Kidney (tissue), 14 donors: Measurements from ENCODE around the gene ADAMTS9. TPM values are rescaled to one million over a fixed set of nuclear protein-coding genes. Genes with fewer than 3 reads are reported as not detected.

Experiments
- DNase-seq, 5 donors: peaks; one replicate each; pipeline ENCODE4 v3.0.0-alpha.2; 2013 to 2020
- FAIRE-seq: peaks from 2 replicates; lab custom pipeline; 2012; peaks lifted over from hg19 to GRCh38; lab: Jason Lieb, UNC
- H3K27ac ChIP-seq, 2 donors: one replicate each; pipeline ENCODE4 v1.7.0; 2013; ENCODE audit warnings: low read depth in 2 of 2, low read length in 2 of 2, inconsistent platforms in 1 of 2
- H3K27me3 ChIP-seq: one replicate; pipeline ENCODE4 v1.7.1; 2013; ENCODE audit warnings: low read length, inconsistent platforms; ENCODE audit not compliant: control insufficient read depth, insufficient read depth
- H3K36me3 ChIP-seq, 3 donors: one replicate each; pipeline versions ENCODE4 v1.7.0 to v1.7.1; 2013; ENCODE audit warnings: low read length in 3 of 3, control low read depth in 1 of 3, inconsistent platforms in 1 of 3; ENCODE audit not compliant: insufficient read depth in 3 of 3, control insufficient read depth in 2 of 3
- H3K4me1 ChIP-seq, 3 donors: one replicate each; pipeline versions ENCODE4 v1.7.0 to v1.7.1; 2013; ENCODE audit warnings: low read length in 3 of 3, inconsistent platforms in 1 of 3, low read depth in 1 of 3; ENCODE audit not compliant: control insufficient read depth in 2 of 3, insufficient read depth in 2 of 3
- H3K4me3 ChIP-seq, 3 donors: one replicate each; pipeline versions ENCODE4 v1.7.0 to v1.8.1; 2013; ENCODE audit warnings: low read length in 3 of 3, control low read depth in 1 of 3, inconsistent platforms in 1 of 3
- H3K9ac ChIP-seq, 3 donors: one replicate each; pipeline versions ENCODE4 v1.7.0 to v1.7.1; 2013; ENCODE audit warnings: low read length in 3 of 3, control low read depth in 1 of 3, inconsistent platforms in 1 of 3
- H3K9me3 ChIP-seq, 3 donors: one replicate each; pipeline versions ENCODE4 v1.7.0 to v1.7.1; 2013; ENCODE audit warnings: low read length in 3 of 3, control low read depth in 1 of 3, inconsistent platforms in 1 of 3; ENCODE audit not compliant: control insufficient read depth in 2 of 3, insufficient read depth in 1 of 3
- CTCF ChIP-seq: IDR thresholded peaks from 3 replicates; pipeline ENCODE4 v1.5.1; 2012; ENCODE audit warnings: mild to moderate bottlenecking, moderate library complexity, borderline replicate concordance; ENCODE audit not compliant: insufficient read depth; ENCODE audit errors: extremely low read depth
- intact Hi-C: fragments of 100-400 bp; cut with DNase I; formaldehyde crosslinking; loops from one replicate; pipeline ENCODE4 v1.11.1; 2022
- polyA plus RNA-seq: library from polyadenylated mRNA; stranded (reverse); fragments of 350-450 nt; fragmentation: Illumina TruSeq; extraction: RNeasy Lipid Tissue Mini Kit (QIAGEN cat#74804); gene quantifications from one replicate; pipeline ENCODE4 v1.2.3, GENCODE V29; 2014; ENCODE audit warnings: low read depth, low replicate concordance; ENCODE audit not compliant: insufficient read depth
- total RNA-seq: library from RNA; stranded (reverse); fragmentation: NEBNext Ultra II Directional; extraction: Animal tissue kit (Norgen Biotek cat#: 25700); gene quantifications from one replicate; pipeline ENCODE4 v1.2.1, GENCODE V29; 2021
- donor health status: control.
- donor health status: control.
- donor health status: control.
- donor health status: control.
- donor health status: control.
- donor health status: DM: yes; HTN: yes; CAD: no.
- donor health status: Normal renal cell carcinoma (clear cell type).

ADAMTS9 gene
- total and polyA plus RNA-seq, 2 donors from 2014 or later = 25.0 to 117 TPM

GRCh38 chr3:64490180-64490724, 197.5 kb downstream of the ADAMTS9 start:
- no peaks in the 10 kb centered on the region for H3K27me3 ChIP-seq
- DNase-seq (peak in 2 of 5 donors; percentile 20 to 66), FAIRE-seq (no peak)
- peak overlapping the region; percentile 77 to 82 for H3K27ac ChIP-seq
- H3K36me3 ChIP-seq = no peaks in the 10 kb centered on the region
- no peak overlapping the region for H3K9ac ChIP-seq
- H3K4me3 ChIP-seq = no peak overlapping the region
- peaks cover 0 to 19% (median 17%) of the 10 kb centered on the region in 3 donors for H3K4me1 ChIP-seq
- TF ChIP-seq CTCF = no peak
- no peaks in the 10 kb centered on the region for H3K9me3 ChIP-seq
- intact Hi-C loops = no loop called here

- H3K27ac ChIP-seq = peak overlapping the region; percentile 77 to 82
- peak; percentile 29 for FAIRE-seq
Observed at GRCh38 chr3:64489361-64490044, 198.3 kb downstream of the ADAMTS9 start.

GRCh38 chr3:64488939-64489338, 198.9 kb downstream of the ADAMTS9 start:
- Histone ChIP-seq H3K9ac (no peak overlapping the region), H3K9me3 (no peaks in the 10 kb centered on the region), H3K4me3 (no peak overlapping the region), H3K4me1 (peaks cover 0 to 19% (median 19%) of the 10 kb centered on the region in 3 donors), H3K27me3 (no peaks in the 10 kb centered on the region), H3K27ac (peak overlapping the region in 1 of 2 donors; percentile 82), H3K36me3 (no peaks in the 10 kb centered on the region)
- DNase-seq = peak in 1 of 5 donors; percentile 78
- no peak for FAIRE-seq
- intact Hi-C loops = loop anchor here (5.0 kb wide), 1 partner anchor 457 kb away; no protein-coding TSS in a partner anchor
- no peak for TF ChIP-seq CTCF

More at GRCh38 chr3:64489361-64490044, 198.3 kb downstream of the ADAMTS9 start:
- H3K36me3 ChIP-seq = no peaks in the 10 kb centered on the region
- intact Hi-C loops = loop anchor here (5.0 kb wide), 1 partner anchor 457 kb away; no protein-coding TSS in a partner anchor
- H3K27me3 ChIP-seq = no peaks in the 10 kb centered on the region
- DNase-seq = peak; percentile 93 to 97 (median 97)
- H3K9ac ChIP-seq = peak overlapping the region in 1 of 3 donors; percentile 51
- H3K4me1 ChIP-seq = peaks cover 0 to 19% (median 17%) of the 10 kb centered on the region in 3 donors
- H3K9me3 ChIP-seq = no peaks in the 10 kb centered on the region
- peak overlapping the region in 1 of 3 donors; percentile 7 for H3K4me3 ChIP-seq
- no peak for TF ChIP-seq CTCF
